H9 (cell line): ENCODE results near the gene WASHC2A. TPM values are rescaled to one million over a fixed set of nuclear protein-coding genes. Genes with fewer than 3 reads are reported as not detected.
A peak's percentile ranks its signal among the peaks of the same experiment; 100 is the strongest.
"Not testable (repeated sequence)": the region's sequence is repeated elsewhere in the genome, so short reads cannot be mapped to it uniquely, and the experiment has no call there.

Experiments used
- DNase-seq: peaks from one replicate; pipeline ENCODE4 v3.0.0-alpha.2; 2017
- H2AFZ ChIP-seq: one replicate; pipeline ENCODE4 v1.6.1; 2013; ENCODE audit warnings: mild to moderate bottlenecking, low read length, control low read depth, moderate library complexity
- H2AK5ac ChIP-seq: 2 replicates; pipeline ENCODE4 v1.6.1; 2013; ENCODE audit warnings: low read length, control low read depth, mixed read lengths; ENCODE audit not compliant: insufficient read length
- H2BK120ac ChIP-seq: one replicate; pipeline ENCODE4 v1.6.1; 2013; ENCODE audit warnings: low read depth, mild to moderate bottlenecking, low read length, control low read depth, inconsistent platforms; ENCODE audit not compliant: poor library complexity, severe bottlenecking
- H2BK12ac ChIP-seq: 2 replicates; pipeline ENCODE4 v1.6.1; 2013; ENCODE audit warnings: low read length, control low read depth, mixed read lengths, low read depth; ENCODE audit not compliant: insufficient read length
- H2BK15ac ChIP-seq: 2 replicates; pipeline ENCODE4 v1.6.1; 2013; ENCODE audit warnings: low read depth, low read length, control low read depth
- H2BK20ac ChIP-seq: one replicate; pipeline ENCODE4 v1.6.1; 2013; ENCODE audit warnings: low read depth, mild to moderate bottlenecking, low read length, control low read depth, inconsistent platforms; ENCODE audit not compliant: poor library complexity, severe bottlenecking
- H2BK5ac ChIP-seq: 2 replicates; pipeline ENCODE4 v1.6.1; 2013; ENCODE audit warnings: low read length, control low read depth, mixed read lengths; ENCODE audit not compliant: insufficient read length
- H3K14ac ChIP-seq: 2 replicates; pipeline ENCODE4 v1.6.1; 2013; ENCODE audit warnings: low read length, control low read depth; ENCODE audit not compliant: insufficient read depth
- H3K18ac ChIP-seq: 2 replicates; pipeline ENCODE4 v1.6.1; 2013; ENCODE audit warnings: low read depth, mild to moderate bottlenecking, mixed read lengths, low read length, control low read depth; ENCODE audit not compliant: insufficient read length
- H3K23ac ChIP-seq: 2 replicates; pipeline ENCODE4 v1.6.1; 2013; ENCODE audit warnings: low read length, control low read depth, mixed read lengths, low read depth; ENCODE audit not compliant: insufficient read length
- H3K23me2 ChIP-seq: 2 replicates; pipeline ENCODE4 v1.6.1; 2013; ENCODE audit warnings: low read depth, mild to moderate bottlenecking, mixed read lengths, low read length, control low read depth; ENCODE audit not compliant: insufficient read length, poor library complexity, severe bottlenecking
- H3K27ac ChIP-seq: 2 replicates; pipeline ENCODE4 v1.5.1; 2013; ENCODE audit warnings: low read length, control low read depth, mixed read lengths, low read depth; ENCODE audit not compliant: insufficient read length
- H3K27me3 ChIP-seq: 2 replicates; pipeline ENCODE4 v1.6.1; 2013; ENCODE audit warnings: low read length, control low read depth, inconsistent platforms; ENCODE audit not compliant: insufficient read depth
- H3K4ac ChIP-seq: 2 replicates; pipeline ENCODE4 v1.6.1; 2013; ENCODE audit warnings: low read depth, mild to moderate bottlenecking, control low read depth, inconsistent platforms, low read length, moderate library complexity
- H3K4me1 ChIP-seq: 2 replicates; pipeline ENCODE4 v1.6.1; 2013; ENCODE audit warnings: low read length, control low read depth, inconsistent platforms; ENCODE audit not compliant: insufficient read depth
- H3K4me2 ChIP-seq: 2 replicates; pipeline ENCODE4 v1.6.1; 2013; ENCODE audit warnings: low read length, control low read depth, mixed read lengths; ENCODE audit not compliant: insufficient read length, insufficient read depth
- H3K56ac ChIP-seq: 2 replicates; pipeline ENCODE4 v1.6.1; 2013; ENCODE audit warnings: low read depth, mild to moderate bottlenecking, mixed read lengths, low read length, control low read depth; ENCODE audit not compliant: insufficient read length
- H3K79me1 ChIP-seq: 2 replicates; pipeline ENCODE4 v1.6.1; 2013; ENCODE audit warnings: low read depth, mild to moderate bottlenecking, moderate library complexity, low read length, control low read depth, inconsistent platforms; ENCODE audit not compliant: insufficient read depth, poor library complexity, severe bottlenecking
- H3K79me2 ChIP-seq: 2 replicates; pipeline ENCODE4 v1.6.1; 2013; ENCODE audit warnings: low read length, control low read depth, inconsistent platforms; ENCODE audit not compliant: insufficient read depth
- H3K9ac ChIP-seq: 2 replicates; pipeline ENCODE4 v1.6.1; 2013; ENCODE audit warnings: low read length, control low read depth, mixed read lengths; ENCODE audit not compliant: insufficient read length; ENCODE audit errors: extremely low read depth
- H3K9me3 ChIP-seq: one replicate; pipeline ENCODE4 v1.6.1; 2013; ENCODE audit warnings: low read depth, low read length, inconsistent platforms; ENCODE audit not compliant: control insufficient read depth
- H3T11ph ChIP-seq: one replicate; pipeline ENCODE4 v1.6.1; 2013; ENCODE audit warnings: mild to moderate bottlenecking, low read length, control low read depth, inconsistent platforms
- H4K20me1 ChIP-seq: one replicate; pipeline ENCODE4 v1.6.1; 2013; ENCODE audit not compliant: control insufficient read depth, insufficient read length, insufficient read depth
- H4K5ac ChIP-seq: 2 replicates; pipeline ENCODE4 v1.6.1; 2013; ENCODE audit warnings: low read depth, mild to moderate bottlenecking, mixed read lengths, low read length, control low read depth; ENCODE audit not compliant: insufficient read length
- H4K8ac ChIP-seq: replicated peaks from 2 replicates; pipeline ENCODE4 v1.6.1; 2013; ENCODE audit warnings: low read length, control low read depth, mixed read lengths, low read depth; ENCODE audit not compliant: insufficient read length
- H4K91ac ChIP-seq: 2 replicates; pipeline ENCODE4 v1.6.1; 2013; ENCODE audit warnings: low read depth, mild to moderate bottlenecking, moderate library complexity, mixed read lengths, low read length, control low read depth; ENCODE audit not compliant: insufficient read length
- H3K27ac Mint-ChIP-seq, 3 experiments: 2 replicates in 2 of 3; 3 replicates in 1 of 3; pipeline ENCODE4 v1.8.0; 2020 to 2021; ENCODE audit warnings: mixed read lengths in 3 of 3, mild to moderate bottlenecking in 1 of 3, moderate library complexity in 1 of 3
- H3K27me3 Mint-ChIP-seq: 2 replicates; pipeline ENCODE4 v1.8.0; 2021; ENCODE audit warnings: low read depth, mild to moderate bottlenecking, moderate library complexity, mixed read lengths
- H3K36me3 Mint-ChIP-seq, 3 experiments: 2 replicates in 2 of 3; 3 replicates in 1 of 3; pipeline ENCODE4 v1.8.0; 2020 to 2021; ENCODE audit warnings: low read depth in 3 of 3, mixed read lengths in 3 of 3; ENCODE audit not compliant: insufficient read depth in 1 of 3
- H3K4me1 Mint-ChIP-seq, 2 experiments: 2 replicates each; pipeline ENCODE4 v1.8.0; 2020; ENCODE audit warnings: mixed read lengths in 2 of 2
- H3K4me3 Mint-ChIP-seq, 2 experiments: 2 replicates in 1 of 2; 3 replicates in 1 of 2; pipeline ENCODE4 v1.8.0; 2020 to 2021; ENCODE audit warnings: mild to moderate bottlenecking in 2 of 2, mixed read lengths in 2 of 2, moderate library complexity in 1 of 2
- H3K9me3 Mint-ChIP-seq, 2 experiments: 2 replicates in 1 of 2; 3 replicates in 1 of 2; pipeline ENCODE4 v1.8.0; 2020; ENCODE audit warnings: mild to moderate bottlenecking in 2 of 2, mixed read lengths in 2 of 2, moderate library complexity in 1 of 2
- CTCF ChIP-seq: fragments of 200-600 bp; sonication (generic); conservative IDR thresholded peaks from 3 replicates; pipeline ENCODE4 v1.8.0; 2021; ENCODE audit warnings: antibody characterized with exemption, mild to moderate bottlenecking
- WGBS: extraction: QIAGEN DNeasy Blood & Tissue Kit; methylation state at CpG from one replicate; pipeline ENCODE4 v1.1.7; 2013; ENCODE audit warnings: missing lambda C conversion rate, low lambda C conversion rate, mixed read lengths; ENCODE audit not compliant: insufficient read length; ENCODE audit errors: extremely low coverage; 5-methylcytosine and 5-hydroxymethylcytosine counted together
- total RNA-seq: library from RNA; stranded (reverse); gene quantifications from 2 replicates; pipeline ENCODE4 v1.2.1, GENCODE V29; 2021

Gene WASHC2A
- total RNA-seq, 1 experiment from 2014 or later: 32.1 TPM

- H3K4me1 Mint-ChIP-seq: no peaks in the 10 kb centered on the region
- no peak overlapping the region for H3K4me2 ChIP-seq
- no peaks in the 10 kb centered on the region for H3K9me3 Mint-ChIP-seq
- H3K27ac ChIP-seq: no peak overlapping the region
- peak; percentile 40 for DNase-seq
- H3K9ac ChIP-seq: no peak overlapping the region
- H2BK15ac ChIP-seq: no peak overlapping the region
- no peak overlapping the region for H3K4ac ChIP-seq
- H3K9me3 ChIP-seq: no peaks in the 10 kb centered on the region
- no peak overlapping the region for H3K27ac Mint-ChIP-seq
- no peak overlapping the region for H2BK12ac ChIP-seq
- no peak overlapping the region for H3K23ac ChIP-seq
- H3K36me3 Mint-ChIP-seq: no peaks in the 10 kb centered on the region
- H2BK20ac ChIP-seq: no peak overlapping the region
- no peaks in the 10 kb centered on the region for H3K23me2 ChIP-seq
- no peaks in the 10 kb centered on the region for H3K79me2 ChIP-seq
- H4K20me1 ChIP-seq: no peaks in the 10 kb centered on the region
- no peak overlapping the region for H3K56ac ChIP-seq
- H3K27me3 Mint-ChIP-seq: peaks cover 20% of the 10 kb centered on the region
- no peak overlapping the region for H2AK5ac ChIP-seq
- H3K18ac ChIP-seq: no peak overlapping the region
- no peaks in the 10 kb centered on the region for H3K27me3 ChIP-seq
- WGBS: no CpG with 5 or more reads among the region's 8 CpGs
- H3K79me1 ChIP-seq: no peaks in the 10 kb centered on the region
- TF ChIP-seq CTCF: peak; percentile 31; the same call in 2 of the 3 replicates
- H3K4me1 ChIP-seq: no peaks in the 10 kb centered on the region
- no peak overlapping the region for H2AFZ ChIP-seq
- H3K14ac ChIP-seq: no peak overlapping the region
- H4K91ac ChIP-seq: no peak overlapping the region
- H4K5ac ChIP-seq: no peak overlapping the region
- no peak overlapping the region for H4K8ac ChIP-seq
- H2BK120ac ChIP-seq: no peak overlapping the region
- H3T11ph ChIP-seq: no peak overlapping the region
- H3K4me3 Mint-ChIP-seq: no peak overlapping the region
- H2BK5ac ChIP-seq: no peak overlapping the region
Measured at GRCh38 chr10:50063100-50063499, 4.7 kb upstream of the WASHC2A start.

- H3K4me2 ChIP-seq, H3K27me3 ChIP-seq, H3K27ac Mint-ChIP-seq, H3K36me3 Mint-ChIP-seq, H4K20me1 ChIP-seq, H2BK5ac ChIP-seq, H3K9me3 Mint-ChIP-seq, H4K91ac ChIP-seq, H3T11ph ChIP-seq, H4K5ac ChIP-seq, H3K56ac ChIP-seq, H4K8ac ChIP-seq, H2BK12ac ChIP-seq, H3K4me1 ChIP-seq, H2AK5ac ChIP-seq, DNase-seq, H3K18ac ChIP-seq, H3K9me3 ChIP-seq, H3K79me1 ChIP-seq, H3K4ac ChIP-seq, H3K23ac ChIP-seq, H2AFZ ChIP-seq, H3K27me3 Mint-ChIP-seq, H3K9ac ChIP-seq, H3K23me2 ChIP-seq, H3K79me2 ChIP-seq, H3K4me1 Mint-ChIP-seq, H3K14ac ChIP-seq, H2BK20ac ChIP-seq, H3K27ac ChIP-seq, H2BK15ac ChIP-seq, H2BK120ac ChIP-seq: not testable (repeated sequence)
- WGBS: no CpG with 5 or more reads among the region's 13 CpGs
- peak overlapping the region; percentile 69 to 80 for H3K4me3 Mint-ChIP-seq
Measured at GRCh38 chr10:50068352-50068659, 552 bp downstream of the WASHC2A start.
